HepG2 (cell line): Measurements from ENCODE around the gene WDR43. TPM values are rescaled to one million over a fixed set of nuclear protein-coding genes. Genes with fewer than 3 reads are reported as not detected.

Source experiments
- ATAC-seq: fragments of 200-7000 bp; cut with Tn5 transposase; 3 replicates; pipeline ENCODE4 v1.9.1; 2020; ENCODE audit warnings: mild to moderate bottlenecking, moderate library complexity
- BruUV-seq: library from RNA; stranded (reverse); fragments of 400-500 nt; replicated peaks from 2 replicates; lab custom pipeline; 2021; lab: Mats Ljungman, UMichigan
- CTCF ChIA-PET: fragments of 300-600 bp; formaldehyde crosslinking; extraction: SDS; loops from one replicate; lab custom pipeline; 2021; ENCODE audit warnings: low total read pairs, inconsistent platforms, low intra/inter-chr PET ratio; lab: Yijun Ruan, JAX
- POLR2A ChIA-PET: fragments of 350-600 bp; sonication (Branson Sonifier 250); formaldehyde crosslinking; loops from one replicate; lab custom pipeline; 2020; ENCODE audit warnings: antibody characterized with exemption, inconsistent platforms; lab: Yijun Ruan, JAX
- DNase-seq: peaks from one replicate; pipeline ENCODE4 v3.0.0-alpha.2; 2015; ENCODE audit warnings: low spot score
- FAIRE-seq: peaks from 3 replicates; lab custom pipeline; 2011; peaks lifted over from hg19 to GRCh38; lab: Jason Lieb, UNC
- H2AFZ ChIP-seq: one replicate; pipeline ENCODE4 v1.6.1; 2011; ENCODE audit warnings: low read length, inconsistent platforms
- H3K27ac ChIP-seq: fragments of 300-600 bp; 3 replicates; pipeline ENCODE4 v1.8.0; 2011; ENCODE audit warnings: mixed run types, mild to moderate bottlenecking, mixed read lengths, low read length, inconsistent platforms; ENCODE audit not compliant: insufficient read depth; ENCODE audit errors: extremely low read length
- H3K27me3 ChIP-seq, 2 experiments: fragments of 200-600 bp in 1 of 2; 2 replicates in 1 of 2; 3 replicates in 1 of 2; pipeline versions ENCODE4 v1.6.0 to v1.8.0; 2011; ENCODE audit warnings: low read length in 2 of 2, mild to moderate bottlenecking in 2 of 2, moderate library complexity in 2 of 2, inconsistent platforms in 1 of 2; ENCODE audit not compliant: insufficient read depth in 2 of 2, control insufficient read depth in 1 of 2
- H3K36me3 ChIP-seq, 2 experiments: fragments of 200-600 bp in 1 of 2; replicated peaks in 1 of 2; 2 replicates in 1 of 2; 3 replicates in 1 of 2; pipeline versions ENCODE4 v1.5.1 to v1.8.0; 2011; ENCODE audit warnings: low read length in 2 of 2, inconsistent platforms in 1 of 2; ENCODE audit not compliant: insufficient read depth in 2 of 2, control insufficient read depth in 1 of 2
- H3K4me1 ChIP-seq: 2 replicates; pipeline ENCODE4 v1.5.1; 2012; ENCODE audit warnings: low read length, inconsistent platforms; ENCODE audit not compliant: insufficient read depth
- H3K4me2 ChIP-seq: 2 replicates; pipeline ENCODE4 v1.6.0; 2011; ENCODE audit warnings: low read depth, low read length, inconsistent platforms
- H3K4me3 ChIP-seq, 3 experiments: fragments of 200-600 bp in 1 of 3; sonication (generic), shearing (Covaris generic) in 1 of 3; replicated peaks in 1 of 3; 2 replicates each; pipeline ENCODE4 v1.5.1; 2011 to 2016; ENCODE audit warnings: low read length in 3 of 3, inconsistent platforms in 2 of 3, low read depth in 2 of 3, mild to moderate bottlenecking in 2 of 3, control low read depth in 1 of 3, mixed read lengths in 1 of 3; ENCODE audit not compliant: insufficient read depth in 1 of 3
- H3K79me2 ChIP-seq: one replicate; pipeline ENCODE4 v1.6.1; 2011; ENCODE audit warnings: low read length, inconsistent platforms; ENCODE audit not compliant: insufficient read depth
- H3K9ac ChIP-seq: 2 replicates; pipeline ENCODE4 v1.6.0; 2011; ENCODE audit warnings: mild to moderate bottlenecking, low read depth, low read length, inconsistent platforms; ENCODE audit not compliant: insufficient read depth
- H3K9me3 ChIP-seq: 2 replicates; pipeline ENCODE4 v1.5.1; 2012; ENCODE audit warnings: mild to moderate bottlenecking, low read length
- H4K20me1 ChIP-seq: 2 replicates; pipeline ENCODE4 v1.6.0; 2011; ENCODE audit warnings: inconsistent platforms, mild to moderate bottlenecking, low read length, moderate library complexity; ENCODE audit not compliant: insufficient read depth
- ARNT2 ChIP-seq: sonication (generic); formaldehyde crosslinking; IDR thresholded peaks from 2 replicates; pipeline ENCODE4 v1.8.0; 2022; ENCODE audit warnings: mild to moderate bottlenecking, low read depth, missing genetic modification reagents, moderate library complexity
- BORCS8-MEF2B ChIP-seq: sonication (generic); formaldehyde crosslinking; IDR thresholded peaks from 2 replicates; pipeline ENCODE4 v1.8.0; 2022; ENCODE audit warnings: mild to moderate bottlenecking, missing genetic modification reagents
- CHCHD3 ChIP-seq: sonication (generic); formaldehyde crosslinking; IDR thresholded peaks from 2 replicates; pipeline ENCODE4 v1.8.0; 2022; ENCODE audit warnings: mild to moderate bottlenecking, missing genetic modification reagents, moderate library complexity
- ELF1 ChIP-seq: sonication (generic); formaldehyde crosslinking; IDR thresholded peaks from 2 replicates; pipeline ENCODE4 v1.4.0; 2020; ENCODE audit warnings: missing genetic modification reagents
- GABPB1 ChIP-seq: IDR thresholded peaks from 2 replicates; pipeline ENCODE4 v1.6.1; 2016; ENCODE audit warnings: mild to moderate bottlenecking, missing genetic modification reagents, moderate library complexity, missing compliant biosample characterization
- HDAC1 ChIP-seq: sonication (generic); formaldehyde crosslinking; IDR thresholded peaks from 2 replicates; pipeline ENCODE4 v1.5.1; 2020; ENCODE audit warnings: mild to moderate bottlenecking, missing genetic modification reagents
- HNRNPK ChIP-seq: fragments of 200-400 bp; formaldehyde crosslinking; IDR thresholded peaks from 2 replicates; pipeline ENCODE4 v1.6.1; 2018; ENCODE audit warnings: low read length, low read depth, moderate library complexity, mild to moderate bottlenecking; ENCODE audit not compliant: poor library complexity, severe bottlenecking
- MTERF4 ChIP-seq: sonication (generic); formaldehyde crosslinking; IDR thresholded peaks from 2 replicates; pipeline ENCODE4 v1.8.0; 2023; ENCODE audit warnings: mild to moderate bottlenecking, missing genetic modification reagents
- ONECUT2 ChIP-seq: sonication (generic); formaldehyde crosslinking; IDR thresholded peaks from 2 replicates; pipeline ENCODE4 v1.4.0; 2020; ENCODE audit warnings: missing genetic modification reagents
- PAWR ChIP-seq: sonication (generic); formaldehyde crosslinking; IDR thresholded peaks from 2 replicates; pipeline ENCODE4 v1.4.0; 2020; ENCODE audit warnings: missing genetic modification reagents, mild to moderate bottlenecking, borderline replicate concordance
- POLR2G ChIP-seq: fragments of 200-400 bp; formaldehyde crosslinking; IDR thresholded peaks from 2 replicates; pipeline ENCODE4 v1.6.1; 2018; ENCODE audit warnings: mild to moderate bottlenecking, low read depth, low read length, moderate library complexity
- SIX4 ChIP-seq: sonication (generic); formaldehyde crosslinking; IDR thresholded peaks from 2 replicates; pipeline ENCODE4 v1.4.0; 2020; ENCODE audit warnings: missing genetic modification reagents
- SRSF4 ChIP-seq: fragments of 200-400 bp; formaldehyde crosslinking; IDR thresholded peaks from one replicate; pipeline ENCODE4 v1.6.1; 2018; ENCODE audit warnings: mild to moderate bottlenecking, low read depth, low read length, moderate library complexity; ENCODE audit not compliant: poor library complexity, severe bottlenecking
- ZNF160 ChIP-seq: sonication (generic); formaldehyde crosslinking; IDR thresholded peaks from 2 replicates; pipeline ENCODE4 v1.8.0; 2022; ENCODE audit warnings: mild to moderate bottlenecking, inconsistent platforms, missing genetic modification reagents
- ZNF331 ChIP-seq: sonication (generic); formaldehyde crosslinking; IDR thresholded peaks from 2 replicates; pipeline ENCODE4 v1.4.0; 2020; ENCODE audit warnings: missing genetic modification reagents
- ZNF446 ChIP-seq: sonication (generic); formaldehyde crosslinking; IDR thresholded peaks from 2 replicates; pipeline ENCODE4 v1.5.0; 2020; ENCODE audit warnings: mild to moderate bottlenecking, missing genetic modification reagents
- ZNF512 ChIP-seq: sonication (generic); formaldehyde crosslinking; IDR thresholded peaks from 2 replicates; pipeline ENCODE4 v1.4.0; 2020; ENCODE audit warnings: mild to moderate bottlenecking, missing genetic modification reagents
- ZNF616 ChIP-seq: sonication (generic); formaldehyde crosslinking; IDR thresholded peaks from 2 replicates; pipeline ENCODE4 v1.5.0; 2020; ENCODE audit warnings: low read depth, mild to moderate bottlenecking, missing genetic modification reagents
- ZNF672 ChIP-seq: sonication (generic); formaldehyde crosslinking; IDR thresholded peaks from 2 replicates; pipeline ENCODE4 v1.8.1; 2022; ENCODE audit warnings: missing genetic modification reagents
- ZNF724P ChIP-seq: sonication (generic); formaldehyde crosslinking; IDR thresholded peaks from 2 replicates; pipeline ENCODE4 v1.8.0; 2022; ENCODE audit warnings: missing genetic modification reagents, borderline replicate concordance
- WGBS: methylation state at CpG from one replicate; pipeline ENCODE4 v1.1.6; 2017; ENCODE audit warnings: low lambda C conversion rate; 5-methylcytosine and 5-hydroxymethylcytosine counted together
- in situ Hi-C: cut with HindIII; loops from 2 replicates; pipeline ENCODE4 v1.10.0; 2017; ENCODE audit warnings: low pct_unique_long_range_greater_than_20kb; ENCODE audit not compliant: extremely low pct_ligation_motif_present
- intact Hi-C: fragments of 100-400 bp; cut with micrococcal nuclease; formaldehyde crosslinking; loops from one replicate; pipeline ENCODE4 v1.10.0; 2022; ENCODE audit not compliant: unreplicated experiment
- polyA plus RNA-seq, 8 experiments: library from polyadenylated mRNA; depleted of rRNA in 3 of 8; stranded (reverse) in 7 of 8; unstranded in 1 of 8; fragments of >200 nt; fragmentation: Illumina TruSeq in 4 of 8; extraction: Trizol in 4 of 8; gene quantifications; 2 replicates each; pipeline versions ENCODE4 v1.2.1 to v1.2.3, GENCODE V29; 2011 to 2016; ENCODE audit warnings: low read depth in 4 of 8, missing spikeins in 1 of 8, mixed read lengths in 1 of 8; ENCODE audit not compliant: insufficient read depth in 1 of 8
- total RNA-seq, 5 experiments: library from RNA; depleted of rRNA; stranded (reverse); fragments of >200 nt; fragmentation: Illumina TruSeq; extraction: Trizol; gene quantifications; 2 replicates each; pipeline ENCODE4 v1.2.3, GENCODE V29; 2016; ENCODE audit warnings: low read depth in 1 of 5
- TF ChIP-seq, protein P1 (sequence below): sonication (generic); formaldehyde crosslinking; IDR thresholded peaks from 2 replicates; pipeline ENCODE4 v1.4.0; 2020; ENCODE audit warnings: mild to moderate bottlenecking, missing genetic modification reagents
- TF ChIP-seq, protein P2 (sequence below): IDR thresholded peaks from 2 replicates; pipeline ENCODE4 v1.6.1; 2016

WDR43 gene
- total and polyA plus RNA-seq, 2 of the 13 experiments (the other 11 are each of a cell fraction or from before 2014, with no cell fraction given) = 121 to 167 TPM

GRCh38 chr2:28956415-28956826 lies 62.0 kb downstream of the WDR43 start:
- intact Hi-C loops = loop anchor here (5.0 to 10.0 kb wide), 2 partner anchors 151 to 888 kb away; no protein-coding TSS in a partner anchor
- TF ChIP-seq SRSF4 = no peak
- TF ChIP-seq, protein P1, sequence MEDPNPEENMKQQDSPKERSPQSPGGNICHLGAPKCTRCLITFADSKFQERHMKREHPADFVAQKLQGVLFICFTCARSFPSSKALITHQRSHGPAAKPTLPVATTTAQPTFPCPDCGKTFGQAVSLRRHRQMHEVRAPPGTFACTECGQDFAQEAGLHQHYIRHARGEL (CRISPR knock-in tag) = no peak
- TF ChIP-seq ZNF616 (CRISPR knock-in tag) = no peak
- TF ChIP-seq ONECUT2 (CRISPR knock-in tag) = peak; percentile 90
- no peak for TF ChIP-seq ZNF446 (CRISPR knock-in tag)
- no peak for TF ChIP-seq ARNT2 (CRISPR knock-in tag)
- TF ChIP-seq PAWR = no peak
- TF ChIP-seq ELF1 (CRISPR knock-in tag) = peak; percentile 53; the same call in 1 of the 2 replicates
- peak; percentile 65 for TF ChIP-seq HDAC1 (CRISPR knock-in tag)
- TF ChIP-seq ZNF672 (CRISPR knock-in tag) = no peak
- TF ChIP-seq ZNF331 (CRISPR knock-in tag) = 0 out of 2 replicates have a peak, but pooled peaks have one; percentile 46
- TF ChIP-seq, protein P2, sequence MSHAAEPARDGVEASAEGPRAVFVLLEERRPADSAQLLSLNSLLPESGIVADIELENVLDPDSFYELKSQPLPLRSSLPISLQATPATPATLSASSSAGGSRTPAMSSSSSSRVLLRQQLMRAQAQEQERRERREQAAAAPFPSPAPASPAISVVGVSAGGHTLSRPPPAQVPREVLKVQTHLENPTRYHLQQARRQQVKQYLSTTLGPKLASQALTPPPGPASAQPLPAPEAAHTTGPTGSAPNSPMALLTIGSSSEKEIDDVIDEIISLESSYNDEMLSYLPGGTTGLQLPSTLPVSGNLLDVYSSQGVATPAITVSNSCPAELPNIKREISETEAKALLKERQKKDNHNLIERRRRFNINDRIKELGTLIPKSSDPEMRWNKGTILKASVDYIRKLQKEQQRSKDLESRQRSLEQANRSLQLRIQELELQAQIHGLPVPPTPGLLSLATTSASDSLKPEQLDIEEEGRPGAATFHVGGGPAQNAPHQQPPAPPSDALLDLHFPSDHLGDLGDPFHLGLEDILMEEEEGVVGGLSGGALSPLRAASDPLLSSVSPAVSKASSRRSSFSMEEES (CRISPR knock-in tag) = peak; percentile 79; the same call in 1 of the 2 replicates
- TF ChIP-seq CHCHD3 (CRISPR knock-in tag) = no peak
- TF ChIP-seq POLR2G = no peak
- TF ChIP-seq MTERF4 (CRISPR knock-in tag) = 0 out of 2 replicates have a peak, but pooled peaks have one; percentile 21
- no peak for TF ChIP-seq SIX4 (CRISPR knock-in tag)
- TF ChIP-seq ZNF724P (CRISPR knock-in tag) = no peak
- TF ChIP-seq BORCS8-MEF2B (CRISPR knock-in tag) = peak; percentile 65; the same call in 1 of the 2 replicates
- TF ChIP-seq GABPB1 (CRISPR knock-in tag) = peak; percentile 47; the same call in 1 of the 2 replicates
- no peak for TF ChIP-seq HNRNPK
- TF ChIP-seq ZNF512 (CRISPR knock-in tag) = no peak
- TF ChIP-seq ZNF160 (CRISPR knock-in tag) = no peak

More at GRCh38 chr2:28956415-28956826, 62.0 kb downstream of the WDR43 start:
- in situ Hi-C loops = loop anchor here (5.0 to 25.0 kb wide), 2 partner anchors 236 to 1106 kb away; no protein-coding TSS in a partner anchor
- DNase-seq (peak; percentile 62), ATAC-seq (peak; percentile 78), FAIRE-seq (peak; percentile 71)
- Histone ChIP-seq H3K27me3 (peaks cover 0 to 8% of the 10 kb centered on the region in 2 experiments; a peak in 2 of 5 replicates), H3K79me2 (no peaks in the 10 kb centered on the region), H2AFZ (no peak overlapping the region), H3K36me3 (no peaks in the 10 kb centered on the region), H3K4me1 (peaks cover 35% of the 10 kb centered on the region), H3K4me2 (peak overlapping the region; percentile 73), H3K9ac (no peak overlapping the region), H3K9me3 (no peaks in the 10 kb centered on the region), H4K20me1 (no peaks in the 10 kb centered on the region), H3K27ac (no peak overlapping the region), H3K4me3 (peak overlapping the region; percentile 22 to 47 (median 27); a peak in 4 of 6 replicates)
- WGBS = 10% methylated on average over 11 of the region's 11 CpGs
- no TSS peak for BruUV-seq
- POLR2A ChIA-PET = no interaction called here
- CTCF ChIA-PET = interaction anchor here (2.2 kb wide), 1 partner anchor 240 kb away, joined by 23 read pairs; no protein-coding TSS in a partner anchor
